GM19043 (cell line): ENCODE results near the gene AGL.
A peak's percentile ranks its signal among the peaks of the same experiment; 100 is the strongest.
"Not testable (repeated sequence)": the region's sequence is repeated elsewhere in the genome, so short reads cannot be mapped to it uniquely, and the experiment has no call there.

Source experiments
- ATAC-seq: cut with Tn5 transposase; IDR thresholded peaks from one replicate; pipeline ENCODE4 v1.9.1; 2021; ENCODE audit warnings: low read depth; ENCODE audit not compliant: unreplicated experiment

Gene AGL

DNA sequence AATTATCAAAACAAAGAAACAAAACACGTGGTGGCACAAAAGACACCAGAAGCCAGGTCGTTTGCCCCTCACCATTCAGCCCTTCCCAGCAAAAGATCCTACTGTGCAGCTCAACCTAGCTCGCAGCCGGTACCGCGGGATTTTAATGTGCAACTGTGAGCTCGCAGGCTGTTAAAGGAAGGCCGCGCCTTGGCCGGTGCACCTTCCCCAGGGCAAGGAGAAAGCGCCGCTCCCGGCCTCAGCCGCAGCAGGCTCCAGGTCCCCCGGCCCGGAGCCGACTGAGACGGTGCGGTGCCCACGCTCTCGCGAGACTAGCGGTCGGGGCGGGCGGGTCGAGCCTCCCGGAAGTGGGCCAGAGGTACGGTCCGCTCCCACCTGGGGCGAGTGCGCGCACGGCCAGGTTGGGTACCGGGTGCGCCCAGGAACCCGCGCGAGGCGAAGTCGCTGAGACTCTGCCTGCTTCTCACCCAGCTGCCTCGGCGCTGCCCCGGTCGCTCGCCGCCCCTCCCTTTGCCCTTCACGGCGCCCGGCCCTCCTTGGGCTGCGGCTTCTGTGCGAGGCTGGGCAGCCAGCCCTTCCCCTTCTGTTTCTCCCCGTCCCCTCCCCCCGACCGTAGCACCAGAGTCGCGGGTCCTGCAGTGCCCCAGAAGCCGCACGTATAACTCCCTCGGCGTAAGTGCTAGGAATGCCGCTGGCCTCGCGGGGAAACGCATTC, at the start of gene AGL:
AGL (plus strand) TSS at position 618 of the 715 bp plus-strand sequence. CDS start 682 bp downstream, outside the sequence.
- ATAC-seq, result peak; percentile 97

GRCh38 chr1:99801584-99801983, 48.6 kb upstream of the AGL start:
- ATAC-seq, result no peak

- ATAC-seq, result no peak
Measured at GRCh38 chr1:99806882-99807281, 43.3 kb upstream of the AGL start.

DNA sequence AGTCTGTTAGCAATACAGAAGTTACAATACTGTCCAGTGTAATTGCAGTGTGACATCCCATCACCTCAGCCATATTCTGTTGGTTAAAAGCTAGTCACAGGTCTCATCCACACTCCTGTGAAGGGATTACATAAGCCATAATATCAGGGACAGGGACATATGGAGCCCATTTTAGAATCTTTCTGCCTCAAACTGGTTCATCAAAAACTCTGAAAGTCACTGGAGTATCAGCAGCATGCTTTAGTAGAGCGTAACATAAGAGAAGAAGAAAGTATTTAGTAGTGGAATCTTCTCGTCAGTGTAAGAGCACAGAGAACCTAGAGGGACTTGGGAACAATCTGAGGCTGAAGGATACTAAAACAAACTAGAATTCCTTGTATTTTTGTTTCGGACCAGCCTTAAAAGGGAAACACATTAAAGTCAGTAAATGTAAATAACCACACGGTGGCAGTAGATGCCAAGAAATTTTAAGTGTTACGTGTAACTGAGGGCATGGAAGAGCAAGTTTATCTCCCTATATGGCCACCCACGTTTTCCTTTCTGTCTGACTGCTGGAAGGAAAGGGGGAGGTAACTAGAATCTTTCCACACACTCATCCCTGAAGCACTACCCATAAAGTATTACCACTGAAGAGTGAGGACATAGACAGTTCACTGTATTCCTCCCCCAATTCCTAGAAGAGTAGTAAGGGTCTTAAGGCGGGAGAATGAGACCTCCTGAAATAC, 41.6 kb upstream of the AGL start:
- peak; percentile 88 for ATAC-seq

- no peak for ATAC-seq
Measured at GRCh38 chr1:99811075-99811474, 39.1 kb upstream of the AGL start.

GRCh38 chr1:99811747-99812146, 38.4 kb upstream of the AGL start:
- ATAC-seq, result no peak

DNA sequence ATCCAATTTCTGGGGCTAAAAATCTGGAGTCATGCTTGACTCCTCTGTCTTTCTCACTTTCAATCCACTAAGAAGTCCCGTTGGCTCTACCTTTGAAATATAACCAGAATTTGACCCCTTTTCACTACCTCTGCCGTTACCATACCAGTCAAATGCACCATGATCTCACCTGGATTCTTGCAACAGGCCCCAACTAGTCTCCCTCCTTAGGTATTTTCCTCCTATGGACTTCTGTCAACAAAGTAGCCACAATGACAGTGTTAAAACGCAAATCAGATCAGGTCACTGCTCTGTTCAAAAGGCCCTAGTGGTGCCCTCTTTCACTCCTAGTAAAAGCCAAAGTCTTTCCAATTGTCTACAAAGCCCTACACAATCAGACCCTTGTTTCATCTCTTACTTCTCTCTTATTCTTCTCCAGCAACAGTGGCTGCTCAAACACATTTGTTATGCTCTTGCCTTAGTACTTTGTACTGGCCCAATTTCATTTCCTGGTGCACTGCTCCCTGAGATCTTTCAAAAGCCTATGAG, 35.7 kb upstream of the AGL start:
- ATAC-seq, result no peak

GRCh38 chr1:99816656-99817055, 33.5 kb upstream of the AGL start:
- no peak for ATAC-seq

DNA sequence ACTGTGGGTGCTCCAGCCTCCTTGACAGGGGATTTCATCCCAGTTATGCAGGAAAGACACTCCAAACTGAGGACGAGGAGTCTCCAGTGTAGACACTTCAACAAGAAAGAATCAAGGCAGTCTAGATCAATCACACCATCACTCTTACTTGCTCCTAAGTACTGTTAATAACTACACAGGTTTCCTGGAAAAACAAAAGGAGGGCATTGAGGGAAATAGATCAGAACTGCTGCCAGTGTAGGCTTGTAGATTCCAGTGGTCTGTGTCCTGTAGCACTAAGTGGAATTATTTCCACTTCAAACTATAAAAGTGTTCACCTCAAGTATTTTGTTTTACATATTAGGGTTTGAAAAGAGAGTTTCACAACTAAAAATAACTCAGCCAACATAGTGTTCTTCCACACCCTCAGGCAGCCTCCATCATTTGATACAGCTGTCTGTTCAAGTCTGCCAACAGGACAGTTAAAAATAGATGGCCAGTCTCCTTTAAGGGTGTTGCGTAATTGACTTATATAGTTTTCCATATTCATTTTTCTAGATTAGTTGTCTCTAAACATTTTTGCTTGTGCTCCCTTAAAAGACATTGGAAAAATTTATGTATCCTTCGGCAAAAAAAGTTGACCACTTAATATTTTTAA, 32.0 kb upstream of the AGL start:
- ATAC-seq, result no peak

DNA sequence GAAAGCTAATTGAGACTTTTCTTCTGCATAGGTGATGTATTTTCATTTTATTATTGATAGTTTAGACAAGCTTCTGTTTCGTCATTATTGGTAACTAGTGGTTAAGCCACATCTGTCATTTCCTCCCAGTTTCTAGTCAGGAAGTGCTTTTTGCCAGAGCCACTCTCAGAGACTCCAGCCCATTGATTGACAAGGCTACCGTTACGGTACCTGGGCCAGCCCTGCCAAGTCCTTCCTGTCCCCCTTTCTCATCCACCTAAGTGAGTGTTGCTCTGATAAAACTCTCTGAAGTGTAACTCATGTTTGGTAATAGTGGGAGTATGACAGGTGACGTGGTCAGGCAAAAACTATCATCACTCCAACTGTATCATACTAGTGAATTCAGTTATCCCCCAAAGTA, 29.6 kb upstream of the AGL start:
- peak; percentile 90 for ATAC-seq

GRCh38 chr1:99825098-99825497, 25.1 kb upstream of the AGL start:
- no peak for ATAC-seq

GRCh38 chr1:99825702-99826101, 24.5 kb upstream of the AGL start:
- no peak for ATAC-seq

GRCh38 chr1:99827970-99828369, 22.2 kb upstream of the AGL start:
- no peak for ATAC-seq

- no peak for ATAC-seq
Measured at GRCh38 chr1:99829269-99829668, 20.9 kb upstream of the AGL start.

- ATAC-seq, result not testable (repeated sequence)
Measured at GRCh38 chr1:99833911-99834310, 16.2 kb upstream of the AGL start.

- ATAC-seq, result not testable (repeated sequence)
Measured at GRCh38 chr1:99836171-99837103, 13.7 kb upstream of the AGL start.

GRCh38 chr1:99840353-99840752, 9.8 kb upstream of the AGL start:
- not testable (repeated sequence) for ATAC-seq

GRCh38 chr1:99843760-99844159, 6.4 kb upstream of the AGL start:
- no peak for ATAC-seq

DNA sequence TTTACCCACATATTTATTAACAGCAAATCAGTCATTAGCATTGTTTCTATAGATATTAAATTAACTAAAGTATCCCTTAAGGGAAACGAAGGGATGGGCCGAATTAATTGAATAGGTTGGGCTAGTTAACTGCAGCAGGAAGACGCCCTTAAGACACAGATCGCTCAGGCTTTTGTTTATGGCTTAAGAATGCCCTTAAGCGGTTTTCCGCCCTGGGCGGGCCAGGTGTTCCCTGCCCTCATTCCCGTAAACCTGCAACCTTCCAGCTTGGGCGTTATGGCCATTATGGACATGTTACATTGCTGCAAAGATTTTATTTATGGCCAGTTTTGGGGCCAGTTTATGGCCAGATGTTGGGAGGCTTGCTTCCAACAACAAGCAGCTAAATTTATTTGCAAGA, 5.0 kb upstream of the AGL start:
- not testable (repeated sequence) for ATAC-seq

GRCh38 chr1:99849413-99849743, 783 bp upstream of the AGL start:
- no peak for ATAC-seq
